SK-N-SH (cell line): ENCODE results near the gene RABL2A. TPM values are rescaled to one million over a fixed set of nuclear protein-coding genes. Genes with fewer than 3 reads are reported as not detected.
A peak's percentile ranks its signal among the peaks of the same experiment; 100 is the strongest.
"Not testable (repeated sequence)": the region's sequence is repeated elsewhere in the genome, so short reads cannot be mapped to it uniquely, and the experiment has no call there.

Source experiments
- CTCF ChIA-PET: fragments of 300-600, 350-600 bp; formaldehyde crosslinking; extraction: SDS; loops from one replicate; lab custom pipeline; 2021; lab: Yijun Ruan, JAX
- POLR2A ChIA-PET: fragments of 350-600 bp; sonication (Branson Sonifier 250); formaldehyde crosslinking; extraction: SDS; loops from one replicate; lab custom pipeline; 2020; ENCODE audit warnings: antibody characterized with exemption, inconsistent platforms; lab: Yijun Ruan, JAX
- DNase-seq: peaks from one replicate; pipeline ENCODE4 v3.0.0; 2012
- H2AFZ ChIP-seq: fragments of 200-600 bp; sonication (generic); 2 replicates; pipeline ENCODE4 v1.8.1; 2016; ENCODE audit warnings: antibody characterized with exemption, mild to moderate bottlenecking, low read depth
- H3F3A ChIP-seq: fragments of 200-600 bp; sonication (generic); replicated peaks from 2 replicates; pipeline ENCODE3; 2016; ENCODE audit warnings: antibody characterized with exemption, mild to moderate bottlenecking; ENCODE audit not compliant: insufficient read depth
- H3K27ac ChIP-seq, 2 experiments: fragments of 200-500 bp in 1 of 2; fragments of 200-600 bp in 1 of 2; sonication (Bioruptor generic) in 1 of 2; sonication (generic), shearing (Covaris generic) in 1 of 2; 2 replicates each; pipeline versions ENCODE4 v1.5.1 to v1.6.1; 2014 to 2016; ENCODE audit warnings: low read depth in 2 of 2, inconsistent platforms in 1 of 2, low read length in 1 of 2, mild to moderate bottlenecking in 1 of 2, mixed read lengths in 1 of 2
- H3K27me3 ChIP-seq: fragments of 200-600 bp; sonication (generic), shearing (Covaris generic); 2 replicates; pipeline ENCODE4 v1.6.1; 2016; ENCODE audit warnings: mixed run types; ENCODE audit not compliant: insufficient read depth
- H3K36me3 ChIP-seq, 2 experiments: fragments of 200-500 bp in 1 of 2; fragments of 200-600 bp in 1 of 2; sonication (Bioruptor generic) in 1 of 2; sonication (generic) in 1 of 2; replicated peaks in 1 of 2; 2 replicates each; pipeline versions ENCODE3 to v1.5.1; 2014 to 2016; ENCODE audit warnings: low read length in 1 of 2, mild to moderate bottlenecking in 1 of 2; ENCODE audit not compliant: insufficient read depth in 2 of 2, control insufficient read depth in 1 of 2
- H3K4me1 ChIP-seq, 2 experiments: fragments of 200-500 bp in 1 of 2; fragments of 200-600 bp in 1 of 2; sonication (Bioruptor generic) in 1 of 2; sonication (generic), shearing (Covaris generic) in 1 of 2; 2 replicates each; pipeline versions ENCODE4 v1.5.1 to v1.6.1; 2014 to 2016; ENCODE audit warnings: low read depth in 1 of 2, low read length in 1 of 2, mixed run types in 1 of 2; ENCODE audit not compliant: insufficient read depth in 2 of 2, control insufficient read depth in 1 of 2
- H3K4me2 ChIP-seq: fragments of 200-600 bp; sonication (generic), shearing (Covaris generic); 2 replicates; pipeline ENCODE4 v1.6.1; 2017; ENCODE audit warnings: mixed run types
- H3K4me3 ChIP-seq, 2 experiments: fragments of 200-500 bp in 1 of 2; fragments of 200-600 bp in 1 of 2; sonication (Bioruptor generic) in 1 of 2; sonication (generic), shearing (Covaris generic) in 1 of 2; 2 replicates each; pipeline versions ENCODE4 v1.5.1 to v1.8.1; 2014 to 2016; ENCODE audit warnings: low read depth in 2 of 2, inconsistent platforms in 1 of 2, low read length in 1 of 2, mild to moderate bottlenecking in 1 of 2, mixed read lengths in 1 of 2, moderate library complexity in 1 of 2
- H3K79me2 ChIP-seq: fragments of 200-600 bp; sonication (generic); 2 replicates; pipeline ENCODE4 v1.8.1; 2017; ENCODE audit warnings: mild to moderate bottlenecking; ENCODE audit not compliant: insufficient read depth
- H3K9ac ChIP-seq: fragments of 200-600 bp; sonication (generic); 2 replicates; pipeline ENCODE4 v1.6.1; 2017; ENCODE audit warnings: mixed run types
- H3K9me2 ChIP-seq: fragments of 200-600 bp; sonication (generic); 2 replicates; pipeline ENCODE4 v1.6.1; 2017; ENCODE audit warnings: mixed run types
- H3K9me3 ChIP-seq: fragments of 200-600 bp; sonication (generic); 2 replicates; pipeline ENCODE4 v1.6.1; 2017; ENCODE audit warnings: mixed run types, mild to moderate bottlenecking, moderate library complexity
- H4K20me1 ChIP-seq: fragments of 200-600 bp; sonication (generic); 2 replicates; pipeline ENCODE4 v1.6.1; 2017; ENCODE audit warnings: mild to moderate bottlenecking, mixed run types; ENCODE audit not compliant: insufficient read depth
- WGBS: methylation state at CpG from one replicate; pipeline ENCODE4 v1.1.6; 2017; ENCODE audit warnings: low lambda C conversion rate; 5-methylcytosine and 5-hydroxymethylcytosine counted together
- polyA plus RNA-seq, 3 experiments: library from polyadenylated mRNA; depleted of rRNA; stranded (reverse); fragments of >200 nt; gene quantifications; 2 replicates each; pipeline ENCODE4 v1.2.3, GENCODE V29; 2012

RABL2A gene
- polyA plus RNA-seq, 1 of the 3 experiments (the other 2 are of a cell fraction) = 26.4 TPM

DNA sequence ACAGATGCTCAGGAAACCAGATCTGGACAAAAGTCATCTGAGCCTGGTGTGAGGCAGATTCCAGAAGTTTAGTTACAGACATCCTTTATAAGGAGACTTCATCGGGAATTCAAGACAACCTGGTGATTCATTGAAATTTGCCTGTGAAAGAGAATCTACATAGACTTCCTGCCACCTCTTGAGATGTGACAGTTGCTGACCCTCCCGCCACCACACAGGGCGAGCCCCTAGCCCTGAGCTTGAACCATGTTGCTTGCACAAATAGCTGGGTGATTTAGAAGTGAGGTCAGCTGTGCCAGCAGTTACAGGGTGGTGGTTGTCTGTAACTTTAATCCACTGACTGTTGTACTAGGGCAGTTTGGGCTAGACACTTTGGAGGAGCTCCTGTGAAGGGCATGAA is 11.0 kb downstream of the RABL2A start:
- H3K36me3 ChIP-seq, H3K4me2 ChIP-seq, H4K20me1 ChIP-seq, H3K79me2 ChIP-seq, CTCF ChIA-PET, H3K4me1 ChIP-seq, H3K27ac ChIP-seq, H3K9me2 ChIP-seq, DNase-seq, H3K9ac ChIP-seq, H2AFZ ChIP-seq, H3K9me3 ChIP-seq, POLR2A ChIA-PET, H3K27me3 ChIP-seq, H3F3A ChIP-seq, H3K4me3 ChIP-seq: not testable (repeated sequence)
- 50% methylated on average over 1 of the region's 3 CpGs for WGBS

DNA sequence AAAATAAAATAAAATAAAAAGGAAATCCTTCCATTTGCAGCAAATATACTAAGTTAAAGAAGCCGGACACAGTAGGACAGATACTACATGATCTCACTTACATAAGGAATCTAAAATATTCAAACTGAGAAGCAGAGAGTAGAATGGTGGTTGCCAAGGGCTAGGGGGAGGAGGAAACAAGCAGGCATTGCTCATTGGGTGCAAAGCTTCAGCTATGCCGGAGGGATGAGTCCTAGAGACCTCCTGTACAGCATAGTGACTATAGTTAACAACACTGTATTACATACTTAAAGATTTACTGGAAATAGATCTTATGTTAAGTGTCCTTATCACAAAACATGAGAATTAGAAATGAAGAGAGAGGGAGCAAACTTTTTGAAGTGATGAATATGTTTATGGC is 19.2 kb downstream of the RABL2A start:
- H3K36me3 ChIP-seq, CTCF ChIA-PET, H3K27me3 ChIP-seq, POLR2A ChIA-PET, H3K9me3 ChIP-seq, H3K4me1 ChIP-seq, H3K9me2 ChIP-seq, H3K9ac ChIP-seq, H3K4me3 ChIP-seq, DNase-seq, H3K79me2 ChIP-seq, H3F3A ChIP-seq, H4K20me1 ChIP-seq, H3K27ac ChIP-seq, H3K4me2 ChIP-seq, H2AFZ ChIP-seq: not testable (repeated sequence)
- 87% methylated on average over 2 of the region's 2 CpGs for WGBS

DNA sequence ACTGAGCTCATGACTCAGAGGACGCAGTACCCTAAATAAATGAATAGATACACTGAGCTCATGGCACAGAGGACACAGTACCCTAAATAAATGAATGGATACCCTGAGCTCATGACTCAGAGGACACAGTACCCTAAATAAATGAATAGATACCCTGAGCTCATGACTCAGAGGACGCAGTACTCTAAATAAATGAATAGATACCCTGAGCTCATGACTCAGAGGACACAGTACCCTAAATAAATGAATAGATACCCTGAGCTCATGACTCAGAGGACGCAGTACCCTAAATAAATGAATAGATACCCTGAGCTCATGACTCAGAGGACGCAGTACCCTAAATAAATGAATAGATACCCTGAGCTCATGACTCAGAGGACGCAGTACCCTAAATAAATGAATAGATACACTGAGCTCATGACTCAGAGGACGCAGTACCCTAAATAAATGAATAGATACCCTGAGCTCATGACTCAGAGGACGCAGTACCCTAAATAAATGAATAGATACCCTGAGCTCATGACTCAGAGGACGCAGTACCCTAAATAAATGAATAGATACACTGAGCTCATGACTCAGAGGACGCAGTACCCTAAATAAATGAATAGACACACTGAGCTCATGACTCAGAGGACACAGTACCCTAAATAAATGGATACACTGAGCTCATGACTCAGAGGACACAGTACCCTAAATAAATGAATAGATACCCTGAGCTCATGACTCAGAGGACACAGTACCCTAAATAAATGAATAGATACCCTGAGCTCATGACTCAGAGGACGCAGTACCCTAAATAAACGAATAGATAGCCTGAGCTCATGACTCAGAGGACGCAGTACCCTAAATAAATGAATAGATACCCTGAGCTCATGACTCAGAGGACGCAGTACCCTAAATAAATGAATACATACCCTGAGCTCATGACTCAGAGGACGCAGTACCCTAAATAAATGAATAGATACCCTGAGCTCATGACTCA is 24.1 kb downstream of the RABL2A start:
- H3K9me2 ChIP-seq, H3K4me1 ChIP-seq, H3K9ac ChIP-seq, DNase-seq, H3F3A ChIP-seq, H4K20me1 ChIP-seq, H3K9me3 ChIP-seq, H3K27me3 ChIP-seq, CTCF ChIA-PET, H3K27ac ChIP-seq, H2AFZ ChIP-seq, POLR2A ChIA-PET, H3K4me2 ChIP-seq, H3K36me3 ChIP-seq, H3K79me2 ChIP-seq, H3K4me3 ChIP-seq: not testable (repeated sequence)
- WGBS = 23% methylated on average over 5 of the region's 14 CpGs

DNA sequence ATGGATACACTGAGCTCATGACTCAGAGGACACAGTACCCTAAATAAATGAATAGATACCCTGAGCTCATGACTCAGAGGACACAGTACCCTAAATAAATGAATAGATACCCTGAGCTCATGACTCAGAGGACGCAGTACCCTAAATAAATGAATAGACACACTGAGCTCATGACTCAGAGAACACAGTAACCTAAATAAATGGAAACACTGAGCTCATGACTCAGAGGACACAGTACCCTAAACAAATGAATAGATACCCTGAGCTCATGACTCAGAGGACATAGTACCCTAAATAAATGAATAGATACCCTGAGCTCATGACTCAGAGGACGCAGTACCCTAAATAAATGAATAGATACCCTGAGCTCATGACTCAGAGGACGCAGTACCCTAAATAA is 25.5 kb downstream of the RABL2A start:
- WGBS = no CpG with 5 or more reads among the region's 3 CpGs
- H4K20me1 ChIP-seq, H3K9me3 ChIP-seq, H2AFZ ChIP-seq, H3F3A ChIP-seq, CTCF ChIA-PET, H3K4me3 ChIP-seq, H3K27ac ChIP-seq, H3K4me2 ChIP-seq, H3K27me3 ChIP-seq, H3K9me2 ChIP-seq, H3K36me3 ChIP-seq, H3K4me1 ChIP-seq, DNase-seq, POLR2A ChIA-PET, H3K79me2 ChIP-seq, H3K9ac ChIP-seq: not testable (repeated sequence)

DNA sequence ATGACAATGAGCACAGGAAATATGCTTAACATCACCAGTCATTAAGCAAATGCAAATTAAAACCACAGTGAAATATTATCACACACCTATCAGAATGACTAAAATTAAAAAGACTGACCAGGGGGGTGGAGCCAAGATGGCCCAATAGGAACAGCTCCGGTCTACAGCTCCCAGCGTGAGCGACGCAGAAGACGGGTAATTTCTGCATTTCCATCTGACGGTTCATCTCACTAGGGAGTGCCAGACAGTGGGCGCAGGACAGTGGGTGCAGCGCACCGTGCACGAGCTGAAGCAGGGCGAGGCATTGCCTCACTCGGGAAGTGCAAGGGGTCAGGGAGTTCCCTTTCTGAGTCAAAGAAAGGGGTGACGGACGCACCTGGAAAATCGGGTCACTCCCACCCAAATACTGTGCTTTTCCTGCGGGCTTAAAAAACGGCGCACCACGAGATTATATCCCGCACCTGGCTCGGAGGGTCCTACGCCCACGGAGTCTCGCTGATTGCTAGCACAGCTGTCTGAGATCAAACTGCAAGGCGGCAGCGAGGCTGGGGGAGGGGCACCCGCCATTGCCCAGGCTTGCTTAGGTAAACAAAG is 29.1 kb downstream of the RABL2A start:
- WGBS = 0% methylated on average over 11 of the region's 27 CpGs
- H3K79me2 ChIP-seq, H3K27ac ChIP-seq, H3K27me3 ChIP-seq, H3K9me2 ChIP-seq, H4K20me1 ChIP-seq, H3K36me3 ChIP-seq, DNase-seq, CTCF ChIA-PET, H3K4me1 ChIP-seq, H3F3A ChIP-seq, H3K9me3 ChIP-seq, POLR2A ChIA-PET, H3K9ac ChIP-seq: not testable (repeated sequence)
- peak overlapping the region; percentile 56; the same call in 1 of the 2 replicates for H2AFZ ChIP-seq
- H3K4me2 ChIP-seq = peak overlapping the region; percentile 57
- H3K4me3 ChIP-seq = peak overlapping the region; percentile 19 to 40; a peak in 3 of 4 replicates

DNA sequence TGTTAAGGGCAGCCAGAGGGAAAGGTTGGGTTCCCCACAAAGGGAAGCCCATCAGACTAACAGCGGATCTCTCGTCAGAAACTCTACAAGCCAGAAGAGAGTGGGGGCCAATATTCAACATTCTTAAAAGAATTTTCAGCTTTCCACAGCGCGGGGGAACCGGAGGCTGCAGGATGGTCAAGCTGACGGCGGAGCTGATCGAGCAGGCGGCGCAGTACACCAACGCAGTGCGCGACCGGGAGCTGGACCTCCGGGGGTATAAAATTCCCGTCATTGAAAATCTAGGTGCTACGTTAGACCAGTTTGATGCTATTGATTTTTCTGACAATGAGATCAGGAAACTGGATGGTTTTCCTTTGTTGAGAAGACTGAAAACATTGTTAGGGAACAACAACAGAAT is 30.7 kb downstream of the RABL2A start:
- H2AFZ ChIP-seq, H3K9ac ChIP-seq, CTCF ChIA-PET, H3K9me3 ChIP-seq, POLR2A ChIA-PET, H3K79me2 ChIP-seq, H3K4me3 ChIP-seq, H3K4me1 ChIP-seq, H3K27me3 ChIP-seq, H4K20me1 ChIP-seq, DNase-seq, H3K9me2 ChIP-seq, H3K4me2 ChIP-seq, H3K36me3 ChIP-seq, H3F3A ChIP-seq, H3K27ac ChIP-seq: not testable (repeated sequence)
- 90% methylated on average over 17 of the region's 17 CpGs for WGBS
